ENCODE measurements around the gene CRABP1. TPM values are rescaled to one million over a fixed set of nuclear protein-coding genes. Genes with fewer than 3 reads are reported as not detected.

CRABP1 gene
- total and polyA plus RNA-seq, 10 of the 15 experiments (the other 5 are each of a cell fraction or from before 2014, with no cell fraction given), result 0.21 to 0.41 TPM; not detected in 8

- ATAC-seq, result peak; percentile 63
- ChIA-PET CTCF (interaction anchor here (0.9 kb wide), 1 partner anchor 32 kb away, joined by 3 read pairs; no protein-coding TSS in a partner anchor), POLR2A (no interaction called here), RAD21 (ENCODE audit: unreplicated experiment) (no interaction called here), SMC1A (ENCODE audit: uncharacterized antibody, unreplicated experiment) (no interaction called here)
- Histone ChIP-seq H3K4me3 (no peak overlapping the region), H3K9me3 (replicated peaks; ENCODE audit: control insufficient read depth, insufficient read depth, low read length) (no peaks in the 10 kb centered on the region; the same call in 2 of the 3 replicates), H3K36me3 (ENCODE audit: control insufficient read depth in 2 of 2, insufficient read depth in 2 of 2, low read length in 1 of 2) (no peaks in the 10 kb centered on the region), H4K20me1 (ENCODE audit: control insufficient read depth, insufficient read depth) (no peaks in the 10 kb centered on the region), H2AFZ (ENCODE audit: control insufficient read depth, low read depth, low read length) (no peak overlapping the region), H3K4me2 (ENCODE audit: control insufficient read depth, insufficient read depth) (no peak overlapping the region), H3K27me3 (replicated peaks in 1 of 2; ENCODE audit: control insufficient read depth in 2 of 2, insufficient read depth in 2 of 2, low read length in 1 of 2) (no peaks in the 10 kb centered on the region; a peak in 1 of 4 replicates), H3K79me2 (ENCODE audit: control insufficient read depth, insufficient read depth, low read length) (no peaks in the 10 kb centered on the region), H3K27ac (ENCODE audit: control insufficient read depth, insufficient read depth) (no peak overlapping the region), H3K4me1 (ENCODE audit: control insufficient read depth, insufficient read depth, low read length) (no peaks in the 10 kb centered on the region), H3K9ac (ENCODE audit: control insufficient read depth, insufficient read depth, low read length) (no peak overlapping the region)
- peak; percentile 2 for DNase-seq (ENCODE audit: low read depth, low spot score)
- WGBS (ENCODE audit: insufficient coverage, insufficient replicate concordance, low lambda C conversion rate, missing lambda C conversion rate), result 1% methylated on average over 4 of the region's 4 CpGs
- in situ Hi-C loops (cut with MboI) (no loop called here), intact Hi-C loops (cut with micrococcal nuclease; ENCODE audit: unreplicated experiment) (no loop called here)
- no peak for FAIRE-seq
- BruUV-seq (replicated peaks), result no TSS peak
- TF ChIP-seq BHLHE40 (IDR thresholded peaks at IDR 0.05; ENCODE audit: borderline replicate concordance in 1 of 2, low read depth in 2 of 2, low read length in 1 of 2), result peak in 1 of 2 experiments; percentile 62; a peak in 2 of 4 replicates
- no peak for TF ChIP-seq ZNF207 (IDR thresholded peaks at IDR 0.05; ENCODE audit: borderline replicate concordance)
- TF ChIP-seq BCLAF1 (IDR thresholded peaks at IDR 0.05), result no peak
- 0 out of 2 replicates have a peak, but pooled peaks have one; percentile 33 for TF ChIP-seq YY1 (IDR thresholded peaks at IDR 0.05; ENCODE audit: low read depth, low read length)
- peak in 1 of 2 experiments; percentile 54; a peak in 2 of 4 replicates for TF ChIP-seq IKZF2 (IDR thresholded peaks at IDR 0.05)
- peak; percentile 45 for TF ChIP-seq IKZF1 (conservative IDR thresholded peaks at IDR 0.05)
- peak; percentile 18 for TF ChIP-seq USF1 (IDR thresholded peaks at IDR 0.05; ENCODE audit: borderline replicate concordance, extremely low read length, insufficient read depth, low read depth, low read length)
- TF ChIP-seq RELA (IDR thresholded peaks at IDR 0.05; ENCODE audit: borderline replicate concordance, partially characterized antibody), result no peak
- TF ChIP-seq RAD51 (IDR thresholded peaks at IDR 0.05), result peak; percentile 98
- TF ChIP-seq CBX5 (IDR thresholded peaks at IDR 0.05; ENCODE audit: low read depth), result no peak
- TF ChIP-seq RELB (IDR thresholded peaks at IDR 0.05; ENCODE audit: low read depth), result no peak
- TF ChIP-seq ZNF384 (IDR thresholded peaks at IDR 0.05; ENCODE audit: borderline replicate concordance, low read depth, low read length), result no peak
- TF ChIP-seq PBX3 (IDR thresholded peaks at IDR 0.05; ENCODE audit: insufficient replicate concordance, low read depth, low read length), result no peak
- TF ChIP-seq STAT3 (IDR thresholded peaks at IDR 0.05; ENCODE audit: low read depth, low read length), result no peak
- no peak for TF ChIP-seq ATF3 (IDR thresholded peaks at IDR 0.05; ENCODE audit: borderline replicate concordance, extremely low read depth, low read depth, low read length)
- no peak for TF ChIP-seq ZNF274 (IDR thresholded peaks at IDR 0.05; ENCODE audit: insufficient read depth, insufficient read length)
- no peak for TF ChIP-seq CEBPB (IDR thresholded peaks at IDR 0.05; ENCODE audit: borderline replicate concordance in 1 of 2, low read depth in 2 of 2, low read length in 2 of 2)
Measured at GRCh38 chr15:78353093-78353492, 12.9 kb downstream of the CRABP1 start.

All from GM12878 (cell line).